Right atrium auricular region (tissue), 2 donors: ENCODE measurements around the gene REG1A. TPM values are rescaled to one million over a fixed set of nuclear protein-coding genes. Genes with fewer than 3 reads are reported as not detected.

Experiments used
- DNase-seq: peaks from one replicate; pipeline ENCODE4 v3.0.0-alpha.2; 2019; ENCODE audit warnings: low spot score
- H3K27ac ChIP-seq, 2 donors: fragments of 200-600 bp; sonication (generic); 1 replicate in 1 of 2; 2 replicates in 1 of 2; pipeline ENCODE4 v1.5.1; 2016 to 2019
- H3K27me3 ChIP-seq, 2 donors: fragments of 200-600 bp; sonication (generic); one replicate each; pipeline versions ENCODE4 v1.5.1 to v1.6.0; 2017 to 2019
- H3K36me3 ChIP-seq: fragments of 200-600 bp; sonication (generic); one replicate; pipeline ENCODE4 v1.5.1; 2016
- H3K4me1 ChIP-seq, 2 donors: fragments of 200-600 bp; sonication (generic); one replicate each; pipeline versions ENCODE4 v1.5.1 to v1.6.0; 2017 to 2019
- H3K4me3 ChIP-seq, 2 donors: fragments of 200-600 bp; sonication (generic); 1 replicate in 1 of 2; 2 replicates in 1 of 2; pipeline ENCODE4 v1.5.1; 2017 to 2019; ENCODE audit warnings: mild to moderate bottlenecking in 1 of 2, moderate library complexity in 1 of 2
- H3K9me3 ChIP-seq, 2 donors: fragments of 200-600 bp; sonication (generic); one replicate each; pipeline ENCODE4 v1.5.1; 2019
- total RNA-seq, 2 donors: library from RNA; depleted of rRNA; stranded (reverse); fragments of >200 nt; gene quantifications; one replicate each; pipeline ENCODE4 v1.1.0, GENCODE V29; 2016
- TF ChIP-seq, protein P1 (sequence below), 2 donors: fragments of 200-600 bp; sonication (generic); IDR thresholded peaks; one replicate each; pipeline ENCODE4 v1.5.1; 2019; ENCODE audit warnings: antibody characterized with exemption in 2 of 2

Gene REG1A, protein sequence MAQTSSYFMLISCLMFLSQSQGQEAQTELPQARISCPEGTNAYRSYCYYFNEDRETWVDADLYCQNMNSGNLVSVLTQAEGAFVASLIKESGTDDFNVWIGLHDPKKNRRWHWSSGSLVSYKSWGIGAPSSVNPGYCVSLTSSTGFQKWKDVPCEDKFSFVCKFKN
- not detected for total RNA-seq

- Histone ChIP-seq H3K36me3 (no peaks in the 10 kb centered on the region), H3K27ac (no peak within 1 kb of the TSS), H3K27me3 (no peaks in the 10 kb centered on the region), H3K4me1 (no peaks in the 10 kb centered on the region), H3K9me3 (no peaks in the 10 kb centered on the region), H3K4me3 (no peak within 1 kb of the TSS)
- no peak for DNase-seq
- TF ChIP-seq, protein P1, sequence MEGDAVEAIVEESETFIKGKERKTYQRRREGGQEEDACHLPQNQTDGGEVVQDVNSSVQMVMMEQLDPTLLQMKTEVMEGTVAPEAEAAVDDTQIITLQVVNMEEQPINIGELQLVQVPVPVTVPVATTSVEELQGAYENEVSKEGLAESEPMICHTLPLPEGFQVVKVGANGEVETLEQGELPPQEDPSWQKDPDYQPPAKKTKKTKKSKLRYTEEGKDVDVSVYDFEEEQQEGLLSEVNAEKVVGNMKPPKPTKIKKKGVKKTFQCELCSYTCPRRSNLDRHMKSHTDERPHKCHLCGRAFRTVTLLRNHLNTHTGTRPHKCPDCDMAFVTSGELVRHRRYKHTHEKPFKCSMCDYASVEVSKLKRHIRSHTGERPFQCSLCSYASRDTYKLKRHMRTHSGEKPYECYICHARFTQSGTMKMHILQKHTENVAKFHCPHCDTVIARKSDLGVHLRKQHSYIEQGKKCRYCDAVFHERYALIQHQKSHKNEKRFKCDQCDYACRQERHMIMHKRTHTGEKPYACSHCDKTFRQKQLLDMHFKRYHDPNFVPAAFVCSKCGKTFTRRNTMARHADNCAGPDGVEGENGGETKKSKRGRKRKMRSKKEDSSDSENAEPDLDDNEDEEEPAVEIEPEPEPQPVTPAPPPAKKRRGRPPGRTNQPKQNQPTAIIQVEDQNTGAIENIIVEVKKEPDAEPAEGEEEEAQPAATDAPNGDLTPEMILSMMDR (IDR thresholded peaks at IDR 0.05): no peak
Measured at GRCh38 chr2:79120194-79120713, at the start of gene REG1A. Gene REG1A (plus strand): TSS chr2:79120488. CDS start chr2:79120862, 374 bp downstream.

DNA sequence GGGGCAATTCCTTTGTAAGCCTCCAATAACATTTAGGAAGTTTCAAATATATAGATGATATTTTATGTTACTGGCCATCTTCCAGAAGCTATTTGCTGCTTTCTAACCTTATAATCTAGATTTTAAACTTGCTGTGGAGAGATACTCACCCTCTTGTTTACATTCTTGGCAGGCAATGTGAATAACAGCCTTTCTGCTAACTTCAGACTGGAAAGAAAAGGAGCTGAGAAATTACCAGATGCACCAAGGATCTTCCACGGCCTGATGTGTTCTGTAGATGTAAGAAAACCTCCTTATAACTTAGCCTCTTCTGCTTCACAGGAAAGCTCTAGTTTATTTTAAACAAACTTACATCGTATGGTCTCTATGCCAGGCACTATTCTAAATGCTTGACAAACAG is 49.2 kb upstream of the REG1A start:
- DNase-seq: no peak
- H3K4me3 ChIP-seq: no peak overlapping the region
- H3K9me3 ChIP-seq: no peaks in the 10 kb centered on the region
- H3K27me3 ChIP-seq: no peaks in the 10 kb centered on the region
- H3K4me1 ChIP-seq: no peaks in the 10 kb centered on the region
- H3K36me3 ChIP-seq: no peaks in the 10 kb centered on the region
- TF ChIP-seq, protein P1 (IDR thresholded peaks at IDR 0.05): no peak
- H3K27ac ChIP-seq: no peak overlapping the region

DNA sequence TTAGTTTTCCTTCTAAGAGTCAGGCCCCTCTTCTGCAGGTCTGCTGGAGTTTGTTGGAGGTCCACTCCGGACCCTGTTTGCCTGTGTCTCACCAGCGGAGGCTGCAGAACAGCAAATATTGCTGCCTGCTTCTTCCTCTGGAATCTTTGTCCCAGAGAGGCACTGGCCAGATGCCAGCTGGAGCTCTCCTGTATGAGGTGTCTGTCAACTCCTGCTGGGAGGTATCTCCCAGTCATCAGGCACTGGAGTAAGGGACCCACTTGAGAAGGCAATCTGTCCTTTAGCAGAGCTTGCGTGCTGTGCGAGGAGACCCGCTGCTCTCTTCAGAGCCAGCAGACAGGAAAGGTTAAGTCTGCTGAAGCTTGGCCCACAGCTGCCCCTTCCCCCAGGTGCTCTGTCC is 37.3 kb upstream of the REG1A start:
- TF ChIP-seq, protein P1 (IDR thresholded peaks at IDR 0.05): no peak
- no peak overlapping the region for H3K4me3 ChIP-seq
- H3K36me3 ChIP-seq: no peaks in the 10 kb centered on the region
- DNase-seq: no peak
- H3K4me1 ChIP-seq: no peaks in the 10 kb centered on the region
- no peaks in the 10 kb centered on the region for H3K27me3 ChIP-seq
- H3K27ac ChIP-seq: no peak overlapping the region
- no peaks in the 10 kb centered on the region for H3K9me3 ChIP-seq

- Histone ChIP-seq H3K9me3 (no peaks in the 10 kb centered on the region), H3K4me1 (no peaks in the 10 kb centered on the region), H3K27ac (no peak overlapping the region), H3K27me3 (no peaks in the 10 kb centered on the region), H3K36me3 (no peaks in the 10 kb centered on the region), H3K4me3 (no peak overlapping the region)
- no peak for DNase-seq
- TF ChIP-seq, protein P1 (IDR thresholded peaks at IDR 0.05): no peak
Measured at GRCh38 chr2:79083597-79084251, 36.6 kb upstream of the REG1A start.

DNA sequence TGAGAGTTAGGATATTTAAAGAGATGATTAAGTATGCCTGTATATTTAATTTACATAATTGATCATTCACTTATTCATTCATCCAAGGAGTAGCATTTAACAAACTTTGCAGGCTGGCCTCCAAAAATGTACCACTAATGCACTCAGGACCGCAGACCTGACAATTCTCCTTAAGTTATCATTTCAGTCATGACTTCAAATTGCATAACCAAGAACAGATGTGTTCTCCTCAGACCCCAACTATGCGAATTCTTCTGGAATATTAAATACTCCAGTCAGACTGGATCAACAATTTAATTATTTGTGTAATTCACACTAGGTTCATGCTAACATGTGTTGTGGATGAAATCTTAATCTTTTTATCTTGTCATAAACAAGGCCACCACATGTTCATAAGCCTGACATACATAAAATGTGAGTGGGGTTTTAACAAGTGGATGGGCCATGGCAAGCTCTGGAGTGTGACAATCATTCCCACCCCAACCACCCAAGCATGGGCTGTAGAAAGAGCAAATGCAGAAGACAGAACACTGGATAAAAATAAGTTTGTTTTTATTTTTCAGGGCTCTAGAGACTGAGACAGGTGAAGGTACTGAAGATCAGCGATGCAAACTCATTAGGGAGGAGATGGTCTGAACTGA is 35.7 kb upstream of the REG1A start:
- Histone ChIP-seq H3K4me3 (no peak overlapping the region), H3K4me1 (no peaks in the 10 kb centered on the region), H3K27ac (no peak overlapping the region), H3K27me3 (no peaks in the 10 kb centered on the region), H3K36me3 (no peaks in the 10 kb centered on the region), H3K9me3 (no peaks in the 10 kb centered on the region)
- no peak for DNase-seq
- TF ChIP-seq, protein P1 (IDR thresholded peaks at IDR 0.05): no peak
